Measurements from ENCODE around the gene ARID1B.
A peak's percentile ranks its signal among the peaks of the same experiment; 100 is the strongest.

ARID1B gene

DNA sequence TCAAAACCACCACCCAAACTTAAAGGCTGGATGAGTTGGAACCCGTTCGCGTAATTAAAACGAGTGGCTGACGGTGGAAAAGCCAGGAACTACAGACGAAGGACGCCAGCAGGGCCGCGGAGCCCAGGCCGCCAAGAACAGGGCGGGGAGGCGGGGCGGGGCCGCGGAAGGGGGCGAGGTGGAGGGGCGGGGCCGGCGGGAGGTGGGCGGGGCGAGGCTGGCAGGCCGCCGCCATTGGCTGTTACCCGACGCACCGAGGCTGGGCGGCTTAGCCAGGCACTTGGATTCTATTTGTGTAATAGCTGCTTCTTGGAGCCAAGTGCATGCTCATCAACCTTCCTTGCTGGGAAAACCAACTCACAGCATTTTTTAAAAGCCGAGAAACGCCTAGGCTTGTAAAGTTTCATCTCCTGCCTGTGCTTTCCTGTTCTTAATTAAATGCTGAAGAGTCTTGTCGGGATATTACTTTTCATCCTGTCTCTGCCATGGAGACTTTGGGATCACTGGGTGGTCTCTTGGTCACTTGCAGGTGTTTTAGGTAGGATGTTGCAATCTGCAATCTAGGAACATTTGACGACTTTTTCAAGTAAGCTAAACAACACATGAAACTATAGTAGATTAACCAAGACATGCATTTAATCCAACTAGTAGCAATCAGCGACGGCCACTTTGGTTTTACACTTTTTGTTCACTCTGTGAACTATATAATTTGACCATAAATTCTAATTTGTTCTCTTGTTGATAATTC lies 245.0 kb downstream of the ARID1B start (continued):
- TF ChIP-seq MYNN (tag by site-specific recombination; IDR thresholded peaks at IDR 0.05; ENCODE audit: borderline replicate concordance), result no peak
- no peak for TF ChIP-seq YY2 (tag by site-specific recombination; IDR thresholded peaks at IDR 0.05)
- no peak for TF ChIP-seq ZNF350 (tag by site-specific recombination; IDR thresholded peaks at IDR 0.05)
- no peak for TF ChIP-seq ZNF239 (tag by site-specific recombination; IDR thresholded peaks at IDR 0.05)
- TF ChIP-seq ZNF555 (tag by site-specific recombination; conservative IDR thresholded peaks at IDR 0.05), result no peak
- TF ChIP-seq OVOL3 (tag by site-specific recombination; IDR thresholded peaks at IDR 0.05), result no peak
- no peak for TF ChIP-seq MEIS1 (CRISPR knock-in tag; IDR thresholded peaks at IDR 0.05; ENCODE audit: borderline replicate concordance)
- TF ChIP-seq ZNF266 (tag by site-specific recombination; IDR thresholded peaks at IDR 0.05; ENCODE audit: low read depth), result no peak
- no peak for TF ChIP-seq ZNF654 (tag by site-specific recombination; IDR thresholded peaks at IDR 0.05; ENCODE audit: low read depth)
- no peak for TF ChIP-seq ZNF423 (tag by site-specific recombination; IDR thresholded peaks at IDR 0.05)
- TF ChIP-seq, protein P1, sequence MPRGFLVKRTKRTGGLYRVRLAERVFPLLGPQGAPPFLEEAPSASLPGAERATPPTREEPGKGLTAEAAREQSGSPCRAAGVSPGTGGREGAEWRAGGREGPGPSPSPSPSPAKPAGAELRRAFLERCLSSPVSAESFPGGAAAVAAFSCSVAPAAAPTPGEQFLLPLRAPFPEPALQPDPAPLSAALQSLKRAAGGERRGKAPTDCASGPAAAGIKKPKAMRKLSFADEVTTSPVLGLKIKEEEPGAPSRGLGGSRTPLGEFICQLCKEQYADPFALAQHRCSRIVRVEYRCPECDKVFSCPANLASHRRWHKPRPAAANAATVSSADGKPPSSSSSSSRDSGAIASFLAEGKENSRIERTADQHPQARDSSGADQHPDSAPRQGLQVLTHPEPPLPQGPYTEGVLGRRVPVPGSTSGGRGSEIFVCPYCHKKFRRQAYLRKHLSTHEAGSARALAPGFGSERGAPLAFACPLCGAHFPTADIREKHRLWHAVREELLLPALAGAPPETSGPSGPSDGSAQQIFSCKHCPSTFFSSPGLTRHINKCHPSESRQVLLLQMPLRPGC (tag by site-specific recombination; IDR thresholded peaks at IDR 0.05), result no peak
- TF ChIP-seq ZNF658 (tag by site-specific recombination; IDR thresholded peaks at IDR 0.05), result no peak
- TF ChIP-seq, protein P2, sequence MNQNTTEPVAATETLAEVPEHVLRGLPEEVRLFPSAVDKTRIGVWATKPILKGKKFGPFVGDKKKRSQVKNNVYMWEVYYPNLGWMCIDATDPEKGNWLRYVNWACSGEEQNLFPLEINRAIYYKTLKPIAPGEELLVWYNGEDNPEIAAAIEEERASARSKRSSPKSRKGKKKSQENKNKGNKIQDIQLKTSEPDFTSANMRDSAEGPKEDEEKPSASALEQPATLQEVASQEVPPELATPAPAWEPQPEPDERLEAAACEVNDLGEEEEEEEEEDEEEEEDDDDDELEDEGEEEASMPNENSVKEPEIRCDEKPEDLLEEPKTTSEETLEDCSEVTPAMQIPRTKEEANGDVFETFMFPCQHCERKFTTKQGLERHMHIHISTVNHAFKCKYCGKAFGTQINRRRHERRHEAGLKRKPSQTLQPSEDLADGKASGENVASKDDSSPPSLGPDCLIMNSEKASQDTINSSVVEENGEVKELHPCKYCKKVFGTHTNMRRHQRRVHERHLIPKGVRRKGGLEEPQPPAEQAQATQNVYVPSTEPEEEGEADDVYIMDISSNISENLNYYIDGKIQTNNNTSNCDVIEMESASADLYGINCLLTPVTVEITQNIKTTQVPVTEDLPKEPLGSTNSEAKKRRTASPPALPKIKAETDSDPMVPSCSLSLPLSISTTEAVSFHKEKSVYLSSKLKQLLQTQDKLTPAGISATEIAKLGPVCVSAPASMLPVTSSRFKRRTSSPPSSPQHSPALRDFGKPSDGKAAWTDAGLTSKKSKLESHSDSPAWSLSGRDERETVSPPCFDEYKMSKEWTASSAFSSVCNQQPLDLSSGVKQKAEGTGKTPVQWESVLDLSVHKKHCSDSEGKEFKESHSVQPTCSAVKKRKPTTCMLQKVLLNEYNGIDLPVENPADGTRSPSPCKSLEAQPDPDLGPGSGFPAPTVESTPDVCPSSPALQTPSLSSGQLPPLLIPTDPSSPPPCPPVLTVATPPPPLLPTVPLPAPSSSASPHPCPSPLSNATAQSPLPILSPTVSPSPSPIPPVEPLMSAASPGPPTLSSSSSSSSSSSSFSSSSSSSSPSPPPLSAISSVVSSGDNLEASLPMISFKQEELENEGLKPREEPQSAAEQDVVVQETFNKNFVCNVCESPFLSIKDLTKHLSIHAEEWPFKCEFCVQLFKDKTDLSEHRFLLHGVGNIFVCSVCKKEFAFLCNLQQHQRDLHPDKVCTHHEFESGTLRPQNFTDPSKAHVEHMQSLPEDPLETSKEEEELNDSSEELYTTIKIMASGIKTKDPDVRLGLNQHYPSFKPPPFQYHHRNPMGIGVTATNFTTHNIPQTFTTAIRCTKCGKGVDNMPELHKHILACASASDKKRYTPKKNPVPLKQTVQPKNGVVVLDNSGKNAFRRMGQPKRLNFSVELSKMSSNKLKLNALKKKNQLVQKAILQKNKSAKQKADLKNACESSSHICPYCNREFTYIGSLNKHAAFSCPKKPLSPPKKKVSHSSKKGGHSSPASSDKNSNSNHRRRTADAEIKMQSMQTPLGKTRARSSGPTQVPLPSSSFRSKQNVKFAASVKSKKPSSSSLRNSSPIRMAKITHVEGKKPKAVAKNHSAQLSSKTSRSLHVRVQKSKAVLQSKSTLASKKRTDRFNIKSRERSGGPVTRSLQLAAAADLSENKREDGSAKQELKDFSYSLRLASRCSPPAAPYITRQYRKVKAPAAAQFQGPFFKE (tag by site-specific recombination; IDR thresholded peaks at IDR 0.05; ENCODE audit: borderline replicate concordance), result no peak
- TF ChIP-seq, protein P3, sequence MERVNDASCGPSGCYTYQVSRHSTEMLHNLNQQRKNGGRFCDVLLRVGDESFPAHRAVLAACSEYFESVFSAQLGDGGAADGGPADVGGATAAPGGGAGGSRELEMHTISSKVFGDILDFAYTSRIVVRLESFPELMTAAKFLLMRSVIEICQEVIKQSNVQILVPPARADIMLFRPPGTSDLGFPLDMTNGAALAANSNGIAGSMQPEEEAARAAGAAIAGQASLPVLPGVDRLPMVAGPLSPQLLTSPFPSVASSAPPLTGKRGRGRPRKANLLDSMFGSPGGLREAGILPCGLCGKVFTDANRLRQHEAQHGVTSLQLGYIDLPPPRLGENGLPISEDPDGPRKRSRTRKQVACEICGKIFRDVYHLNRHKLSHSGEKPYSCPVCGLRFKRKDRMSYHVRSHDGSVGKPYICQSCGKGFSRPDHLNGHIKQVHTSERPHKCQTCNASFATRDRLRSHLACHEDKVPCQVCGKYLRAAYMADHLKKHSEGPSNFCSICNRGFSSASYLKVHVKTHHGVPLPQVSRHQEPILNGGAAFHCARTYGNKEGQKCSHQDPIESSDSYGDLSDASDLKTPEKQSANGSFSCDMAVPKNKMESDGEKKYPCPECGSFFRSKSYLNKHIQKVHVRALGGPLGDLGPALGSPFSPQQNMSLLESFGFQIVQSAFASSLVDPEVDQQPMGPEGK (tag by site-specific recombination; IDR thresholded peaks at IDR 0.05), result no peak
- no peak for TF ChIP-seq ZNF155 (tag by site-specific recombination; IDR thresholded peaks at IDR 0.05)
- no peak for TF ChIP-seq ZNF274 (IDR thresholded peaks at IDR 0.05; ENCODE audit: low read length)
- TF ChIP-seq ZNF274 (tag by site-specific recombination; IDR thresholded peaks at IDR 0.05; ENCODE audit: borderline replicate concordance), result no peak
- TF ChIP-seq ZNF184 (tag by site-specific recombination; IDR thresholded peaks at IDR 0.05), result no peak
- TF ChIP-seq ZNF560 (tag by site-specific recombination; IDR thresholded peaks at IDR 0.05; ENCODE audit: borderline replicate concordance), result no peak
- TF ChIP-seq ZNF610 (tag by site-specific recombination; IDR thresholded peaks at IDR 0.05; ENCODE audit: borderline replicate concordance), result no peak
- peak; percentile 12 for TF ChIP-seq ZNF660 (tag by site-specific recombination; IDR thresholded peaks at IDR 0.05)
- TF ChIP-seq KLF9 (tag by site-specific recombination; IDR thresholded peaks at IDR 0.05; ENCODE audit: low read depth), result peak; percentile 26
- no peak for TF ChIP-seq ZNF777 (tag by site-specific recombination; IDR thresholded peaks at IDR 0.05; ENCODE audit: borderline replicate concordance)
- TF ChIP-seq ZNF433 (tag by site-specific recombination; IDR thresholded peaks at IDR 0.05; ENCODE audit: low read depth), result no peak
- no peak for TF ChIP-seq ZNF366 (tag by site-specific recombination; conservative IDR thresholded peaks at IDR 0.05)
- TF ChIP-seq, protein P4, sequence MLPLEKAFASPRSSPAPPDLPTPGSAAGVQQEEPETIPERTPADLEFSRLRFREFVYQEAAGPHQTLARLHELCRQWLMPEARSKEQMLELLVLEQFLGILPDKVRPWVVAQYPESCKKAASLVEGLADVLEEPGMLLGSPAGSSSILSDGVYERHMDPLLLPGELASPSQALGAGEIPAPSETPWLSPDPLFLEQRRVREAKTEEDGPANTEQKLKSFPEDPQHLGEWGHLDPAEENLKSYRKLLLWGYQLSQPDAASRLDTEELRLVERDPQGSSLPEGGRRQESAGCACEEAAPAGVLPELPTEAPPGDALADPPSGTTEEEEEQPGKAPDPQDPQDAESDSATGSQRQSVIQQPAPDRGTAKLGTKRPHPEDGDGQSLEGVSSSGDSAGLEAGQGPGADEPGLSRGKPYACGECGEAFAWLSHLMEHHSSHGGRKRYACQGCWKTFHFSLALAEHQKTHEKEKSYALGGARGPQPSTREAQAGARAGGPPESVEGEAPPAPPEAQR (tag by site-specific recombination; IDR thresholded peaks at IDR 0.05), result no peak
- no peak for TF ChIP-seq TRIM28 (IDR thresholded peaks at IDR 0.05; ENCODE audit: borderline replicate concordance, low read length)
- no peak for TF ChIP-seq ZNF138 (tag by site-specific recombination; IDR thresholded peaks at IDR 0.05; ENCODE audit: borderline replicate concordance)
- TF ChIP-seq, protein P5, sequence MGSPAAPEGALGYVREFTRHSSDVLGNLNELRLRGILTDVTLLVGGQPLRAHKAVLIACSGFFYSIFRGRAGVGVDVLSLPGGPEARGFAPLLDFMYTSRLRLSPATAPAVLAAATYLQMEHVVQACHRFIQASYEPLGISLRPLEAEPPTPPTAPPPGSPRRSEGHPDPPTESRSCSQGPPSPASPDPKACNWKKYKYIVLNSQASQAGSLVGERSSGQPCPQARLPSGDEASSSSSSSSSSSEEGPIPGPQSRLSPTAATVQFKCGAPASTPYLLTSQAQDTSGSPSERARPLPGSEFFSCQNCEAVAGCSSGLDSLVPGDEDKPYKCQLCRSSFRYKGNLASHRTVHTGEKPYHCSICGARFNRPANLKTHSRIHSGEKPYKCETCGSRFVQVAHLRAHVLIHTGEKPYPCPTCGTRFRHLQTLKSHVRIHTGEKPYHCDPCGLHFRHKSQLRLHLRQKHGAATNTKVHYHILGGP (tag by site-specific recombination; IDR thresholded peaks at IDR 0.05), result peak; percentile 94

Measured in HEK293 (cell line).